Activated CD4-positive, alpha-beta T cell treated with anti-CD3 and anti-CD28 coated beads, Interleukin-2, amount 50 U/mL, for 1 hour (primary cell): ENCODE results near the gene HLA-DOB.

ENCODE experiments used
- DNase-seq: peaks from one replicate; pipeline ENCODE4 v3.0.0-alpha.2; 2020

HLA-DOB gene

DNA sequence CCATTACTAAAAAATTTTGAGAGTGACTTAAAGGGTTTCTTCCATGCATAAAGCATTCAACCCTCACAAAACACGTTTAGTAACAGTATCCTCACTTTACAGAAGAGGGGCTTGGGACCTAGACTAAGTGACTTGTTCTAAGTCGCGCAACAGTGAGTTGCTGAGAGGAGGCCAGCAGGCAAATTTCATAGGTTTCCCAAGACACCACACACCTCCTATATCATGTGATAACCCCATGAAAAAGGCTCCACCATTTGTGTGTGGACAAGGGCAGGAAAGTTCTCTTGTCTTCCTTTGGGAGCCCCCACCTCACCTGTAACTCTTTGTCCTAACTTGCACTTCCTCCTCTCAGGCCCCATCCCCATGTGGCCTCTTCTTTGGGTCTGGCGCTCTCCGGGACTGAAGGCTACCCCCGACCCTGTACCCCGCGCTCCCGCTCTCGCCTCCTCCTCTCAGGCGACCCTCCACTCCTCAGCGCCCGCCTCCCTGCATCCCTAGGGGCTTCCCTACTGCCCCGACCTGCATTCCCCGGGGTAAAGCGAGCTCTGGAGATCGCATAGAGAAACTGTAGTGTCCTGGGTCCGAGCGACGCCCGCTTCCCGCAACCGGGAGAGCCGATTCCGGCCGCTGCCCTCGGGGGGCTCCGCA lies 26.7 kb upstream of the HLA-DOB start:
- DNase-seq: no peak

DNA sequence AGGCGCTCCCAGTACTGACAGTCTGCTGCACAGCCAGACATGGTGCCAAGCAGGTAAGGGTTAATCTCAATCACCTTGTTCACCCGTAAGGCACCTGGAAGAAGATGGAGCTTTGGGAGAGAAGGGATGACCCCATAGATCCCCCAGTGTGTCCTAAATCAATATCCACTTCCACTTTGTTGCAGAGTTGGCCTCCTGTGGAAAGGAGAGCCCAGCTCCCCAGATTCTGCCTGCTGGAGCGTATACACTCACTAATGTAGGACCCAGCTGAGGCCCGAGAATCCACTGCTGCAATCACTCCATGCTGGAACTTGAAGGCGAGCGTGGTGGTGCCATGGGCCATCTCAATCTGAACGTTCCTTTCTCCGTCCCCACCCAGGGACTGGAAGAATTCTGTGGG lies 25.9 kb upstream of the HLA-DOB start:
- no peak for DNase-seq

DNA sequence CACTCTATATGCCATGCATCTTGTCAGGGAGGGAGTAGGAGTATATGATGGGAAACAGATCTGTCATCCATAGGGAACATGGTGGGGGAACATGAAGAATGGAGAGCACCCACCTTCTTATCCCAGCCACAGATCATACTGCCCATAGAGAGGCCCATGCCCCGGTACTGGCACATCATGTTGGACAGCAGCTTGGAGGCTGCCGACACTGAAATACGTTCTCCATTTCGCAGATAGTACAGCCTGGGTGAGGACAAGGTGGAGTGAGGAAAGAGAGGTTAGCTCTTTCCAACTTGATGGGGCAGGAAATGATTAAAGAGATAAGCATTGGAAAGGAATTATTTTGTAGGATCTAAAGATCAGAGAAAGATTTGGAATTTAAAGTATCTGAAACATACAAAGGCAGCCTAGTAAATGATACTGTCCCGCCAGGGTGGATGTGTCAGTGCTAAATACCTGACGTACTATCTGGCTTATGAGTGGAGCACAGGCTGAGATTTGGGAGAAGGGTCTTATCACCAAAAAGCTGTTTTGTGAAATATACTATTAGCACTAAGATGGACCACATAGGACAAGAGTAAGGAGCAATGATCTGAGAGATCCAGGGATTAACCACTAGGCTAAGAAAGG lies 25.3 kb upstream of the HLA-DOB start:
- no peak for DNase-seq

DNA sequence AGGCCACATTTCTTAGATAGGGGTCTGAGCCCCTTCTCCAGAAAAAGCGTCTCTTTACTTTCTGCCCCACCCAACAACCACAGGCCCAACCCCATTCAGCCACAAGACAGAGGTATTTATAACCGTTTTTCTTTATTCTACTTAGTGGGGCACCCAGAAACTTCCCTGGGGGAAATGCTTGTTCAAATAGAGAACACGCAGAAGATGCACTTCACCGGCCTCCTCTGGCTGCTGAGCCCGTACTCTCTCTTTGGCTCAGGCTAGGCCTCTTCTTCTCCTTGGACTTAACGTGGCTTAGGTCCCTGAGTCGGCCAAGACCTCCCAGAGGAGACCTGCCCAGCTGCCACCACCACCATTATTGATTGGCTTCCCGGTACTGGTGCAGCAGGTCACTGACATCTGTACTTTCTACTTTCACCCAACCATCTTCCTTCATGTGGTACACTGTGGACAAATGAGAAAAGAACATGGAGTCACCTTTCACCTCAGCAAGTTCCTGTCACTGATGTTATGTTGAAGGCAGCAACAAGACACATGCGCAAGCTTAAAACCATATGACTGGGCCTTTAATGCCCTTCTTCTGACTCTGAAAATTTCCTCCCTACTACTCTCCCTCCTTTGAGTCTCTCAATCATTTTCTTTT lies 23.9 kb upstream of the HLA-DOB start:
- no peak for DNase-seq

DNA sequence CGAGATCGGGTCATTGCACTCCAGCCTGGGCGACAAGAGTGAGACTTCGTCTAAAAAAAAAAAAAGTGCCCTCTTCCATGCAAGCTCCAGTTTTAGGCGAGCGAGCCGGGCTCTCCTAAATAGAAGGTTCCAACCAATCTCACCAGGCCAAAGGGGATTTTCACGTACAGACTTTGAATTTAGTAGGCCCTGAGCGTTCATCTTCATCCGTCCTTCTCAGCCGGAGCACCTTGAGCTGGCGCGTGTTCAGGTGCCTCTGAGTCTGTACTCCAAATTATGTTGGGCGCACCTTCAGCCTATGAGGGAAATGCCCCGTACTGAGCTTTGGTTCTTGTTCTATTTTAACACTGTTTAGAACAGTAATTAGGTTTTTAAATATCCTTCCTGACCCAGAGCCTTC lies 22.6 kb upstream of the HLA-DOB start:
- DNase-seq: no peak

DNA sequence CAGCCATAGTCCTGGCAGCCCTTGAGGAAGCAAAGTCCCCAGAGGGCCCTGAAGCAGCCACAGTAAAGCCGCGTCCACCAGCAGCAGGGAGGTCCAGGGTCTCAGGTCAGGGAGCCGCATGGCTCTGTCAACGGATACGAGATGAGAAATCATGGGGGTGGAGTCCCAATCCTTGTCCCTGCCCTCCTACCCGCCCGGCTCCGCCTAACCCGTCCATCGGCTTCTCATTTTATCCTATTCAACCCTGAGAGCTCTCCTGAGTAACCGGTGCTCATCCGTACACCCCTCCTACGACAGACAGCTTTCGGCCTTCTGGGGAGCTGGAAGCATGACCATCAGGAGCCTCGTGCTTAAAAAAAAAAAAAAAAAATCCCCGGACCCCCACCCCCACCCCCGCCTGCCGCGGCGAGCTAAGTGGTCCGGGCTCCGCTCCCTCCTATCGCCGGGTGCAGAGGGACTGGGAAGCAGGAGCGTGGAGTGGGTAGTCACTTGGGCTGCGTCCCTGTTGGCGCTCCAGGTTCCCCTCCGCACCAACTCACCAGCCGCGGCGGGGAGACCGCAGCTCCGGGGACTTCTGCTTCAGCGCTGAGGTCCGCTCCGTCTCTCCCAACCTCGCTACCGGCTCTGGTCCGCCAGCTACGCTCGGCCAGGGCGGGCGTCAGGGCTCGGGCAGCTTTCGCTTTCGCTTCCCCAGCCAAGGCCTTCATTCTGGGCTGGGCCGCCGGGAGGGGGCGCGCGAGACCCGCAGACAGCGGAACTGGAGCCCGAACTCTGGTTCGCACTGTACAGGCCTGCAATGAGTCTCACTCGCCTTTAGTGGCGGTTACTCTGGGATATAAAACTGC lies 21.5 kb upstream of the HLA-DOB start, which contains the start of gene TAP2:
Gene TAP2 (minus strand): TSS at position 626 of the 845 bp plus-strand sequence. CDS start 506 bp downstream, at position 120.
- peak; percentile 99 for DNase-seq

DNA sequence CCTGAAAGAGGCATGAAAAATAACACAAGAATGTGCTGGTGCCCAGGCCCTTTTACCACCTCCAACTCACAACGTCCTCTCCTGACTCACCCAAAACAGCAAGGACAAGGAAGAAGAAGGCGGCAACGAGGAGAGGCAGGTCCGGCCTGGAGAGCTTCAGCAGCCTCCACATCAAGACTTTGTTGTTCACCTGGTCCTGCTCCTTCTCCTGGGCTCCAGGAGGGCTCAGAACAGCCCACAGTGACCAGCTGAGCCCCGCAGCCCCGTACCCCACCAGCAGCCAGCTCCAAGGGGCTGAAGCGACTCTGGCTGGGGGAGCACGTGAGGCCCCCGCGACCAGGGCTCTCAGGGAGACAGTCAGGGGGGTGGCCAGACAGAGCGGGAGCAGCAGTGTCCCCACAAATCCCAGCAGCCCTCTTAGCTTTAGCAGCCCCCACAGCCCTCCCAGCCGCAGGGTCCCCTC lies 20.9 kb upstream of the HLA-DOB start:
- DNase-seq: no peak

DNA sequence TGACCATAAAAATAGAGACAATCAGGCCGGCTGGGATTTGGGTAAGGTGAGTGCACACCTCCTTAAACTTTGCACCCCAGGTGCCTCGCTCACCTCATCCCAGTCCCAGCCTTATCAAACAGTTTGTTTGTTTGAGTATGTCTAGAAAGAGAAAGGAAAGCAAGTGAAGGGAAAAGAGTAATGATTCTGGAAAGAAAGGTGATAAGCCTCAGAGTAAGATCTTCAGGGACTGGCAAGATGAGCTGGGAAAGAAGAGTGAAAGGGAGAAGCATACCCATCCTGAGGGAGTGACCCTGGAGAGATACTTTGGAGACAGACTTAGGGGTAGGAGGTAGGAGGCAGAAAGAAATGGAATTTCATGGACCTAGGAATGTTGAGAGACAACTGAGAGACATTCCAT lies 20.1 kb upstream of the HLA-DOB start:
- no peak for DNase-seq

DNA sequence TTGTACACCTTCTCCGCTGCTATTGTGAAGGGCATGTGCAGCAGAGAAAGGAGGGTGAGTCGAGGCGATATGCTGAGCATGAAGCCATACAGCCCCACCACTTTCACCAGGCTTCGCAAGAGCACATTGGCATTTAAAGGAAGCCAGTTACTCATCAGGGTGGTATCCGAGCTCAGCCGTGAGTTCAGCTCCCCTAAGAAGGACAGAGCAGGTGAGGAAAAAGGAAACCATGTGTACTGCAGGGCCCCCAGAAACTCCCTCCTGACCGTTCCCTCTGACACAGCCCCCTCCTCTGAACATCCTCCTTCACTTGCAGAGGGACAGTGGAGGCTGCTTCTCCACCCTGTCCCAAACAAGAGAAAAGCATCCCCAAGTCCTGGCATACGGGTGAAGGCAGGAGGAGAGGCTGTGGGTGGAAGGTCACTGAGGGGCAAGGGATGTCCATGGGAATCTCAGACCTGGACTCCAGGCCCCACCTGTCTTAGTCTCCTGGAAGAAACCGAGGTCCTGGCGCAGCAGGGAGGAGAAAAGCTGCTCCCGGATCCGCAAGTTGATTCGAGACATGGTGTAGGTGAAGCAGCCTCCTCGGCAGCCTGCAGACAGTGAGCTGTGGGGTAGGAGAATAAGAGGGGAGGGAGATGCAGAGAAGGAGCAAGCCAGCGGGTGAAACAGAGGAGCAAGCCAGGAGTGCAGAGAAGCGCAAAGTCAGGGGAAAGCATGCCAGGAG lies 18.5 kb upstream of the HLA-DOB start:
- no peak for DNase-seq

DNA sequence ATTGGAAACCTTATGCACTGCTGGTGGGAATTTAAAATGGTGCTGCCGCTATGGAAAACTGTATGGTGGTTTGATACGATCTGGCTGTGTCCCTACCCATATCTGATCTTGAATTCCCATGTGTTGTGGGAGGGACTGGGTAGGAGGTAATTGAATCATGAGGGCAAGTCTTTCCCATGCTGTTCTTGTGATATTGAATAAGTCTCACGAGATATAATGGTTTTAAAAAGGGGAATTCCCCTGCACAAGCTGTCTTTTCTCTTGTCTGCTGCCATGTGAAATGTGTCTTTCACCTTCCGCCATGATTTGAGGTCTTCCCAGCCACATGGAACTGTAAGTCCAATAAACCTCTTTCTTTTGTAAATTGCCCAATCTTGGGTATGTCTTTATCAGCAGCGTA lies 16.9 kb upstream of the HLA-DOB start:
- no peak for DNase-seq

DNA sequence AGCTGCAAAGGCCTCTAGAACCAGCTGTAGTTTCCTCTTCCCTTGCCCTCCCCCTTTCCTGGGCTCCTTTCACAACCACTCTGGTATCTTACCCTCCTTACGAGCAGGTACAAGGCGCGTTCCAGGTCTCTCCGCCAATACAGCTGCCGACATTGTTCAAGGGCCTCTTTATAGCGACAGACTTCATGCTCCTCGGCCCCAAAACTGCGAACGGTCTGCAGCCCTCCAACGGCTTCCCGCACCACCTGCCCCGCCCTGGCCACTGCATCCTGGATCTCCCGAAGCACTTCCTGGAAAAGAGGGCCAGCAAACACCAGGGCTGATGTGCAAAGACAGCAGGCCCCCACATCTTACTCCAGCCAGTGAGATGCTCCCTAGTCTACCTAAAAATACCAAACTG lies 15.7 kb upstream of the HLA-DOB start:
- no peak for DNase-seq

DNA sequence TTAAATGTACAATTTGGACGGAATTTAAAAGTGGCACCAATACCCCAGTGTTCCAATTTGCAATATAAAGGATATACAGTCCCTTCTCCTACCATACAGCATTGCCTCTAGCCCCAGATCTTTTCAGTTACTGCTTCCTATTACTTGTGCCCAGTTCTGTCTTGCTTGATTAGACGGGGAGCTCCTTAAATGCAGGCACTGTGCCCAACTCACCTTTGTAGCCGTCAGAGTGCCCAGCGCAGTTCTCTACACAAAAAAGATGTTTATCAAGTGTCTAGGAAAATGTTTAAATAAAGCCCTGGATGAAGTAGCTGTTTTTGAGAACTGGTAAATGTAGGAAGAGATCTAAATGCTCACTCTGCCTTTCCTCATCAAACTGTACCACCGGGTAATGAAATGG lies 14.1 kb upstream of the HLA-DOB start:
- DNase-seq: no peak

DNA sequence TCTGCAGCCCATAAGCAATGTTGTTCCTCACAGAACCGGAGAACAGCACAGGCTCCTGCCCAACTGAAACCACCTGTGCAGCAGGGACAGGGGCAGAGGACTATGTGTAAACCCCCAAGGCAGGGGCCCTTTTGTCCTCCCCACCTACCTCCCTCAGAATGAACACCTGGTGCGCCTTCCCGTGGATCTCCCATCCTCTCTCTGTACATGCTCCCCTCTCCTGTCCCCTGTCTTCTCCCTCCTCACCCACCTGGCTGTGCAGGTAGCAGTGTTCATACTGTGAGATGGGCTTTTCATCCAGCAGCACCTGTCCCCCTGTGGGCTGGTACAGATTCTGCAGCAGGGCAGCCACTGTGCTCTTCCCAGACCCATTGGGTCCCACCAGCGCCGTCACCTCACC lies 13.2 kb upstream of the HLA-DOB start:
- no peak for DNase-seq

DNA sequence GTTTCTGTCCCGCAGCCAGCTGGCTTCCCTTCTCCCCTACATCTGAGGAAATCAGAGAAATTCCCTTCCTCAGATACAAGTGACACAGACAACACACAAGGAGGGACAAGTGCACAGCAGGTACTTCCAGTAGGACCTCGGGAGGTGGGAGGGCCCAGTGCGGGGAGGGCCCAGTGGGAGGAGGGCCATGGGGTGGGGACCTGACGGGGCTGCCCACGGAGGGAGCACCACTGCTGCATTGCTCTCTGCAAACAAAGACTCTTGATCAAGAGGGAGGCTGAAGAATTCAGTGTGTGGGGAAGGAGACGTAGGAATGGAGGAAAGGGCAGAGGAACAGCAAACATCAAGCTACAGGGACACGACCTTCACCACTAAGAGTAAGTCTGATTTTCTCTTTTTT lies 12.7 kb upstream of the HLA-DOB start:
- DNase-seq: no peak

DNA sequence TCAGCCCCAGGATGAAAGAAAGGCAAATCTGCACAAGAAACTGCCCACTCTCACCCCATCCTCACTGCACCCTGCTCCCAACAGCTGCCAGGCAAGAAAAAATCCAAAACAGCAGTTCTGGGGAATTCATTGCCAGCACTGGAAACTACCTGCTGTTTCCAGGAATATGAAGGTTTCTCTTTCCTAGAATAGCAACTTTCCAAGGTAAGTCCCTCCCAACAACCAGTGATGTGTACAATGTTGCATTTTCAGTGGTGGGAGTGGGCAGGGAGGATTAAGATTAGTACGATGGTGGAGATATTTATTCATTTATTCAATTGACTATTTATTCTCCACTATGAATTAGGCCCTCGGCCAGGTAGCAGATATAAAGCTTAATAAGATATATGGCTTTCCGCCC lies 10.2 kb upstream of the HLA-DOB start:
- no peak for DNase-seq

DNA sequence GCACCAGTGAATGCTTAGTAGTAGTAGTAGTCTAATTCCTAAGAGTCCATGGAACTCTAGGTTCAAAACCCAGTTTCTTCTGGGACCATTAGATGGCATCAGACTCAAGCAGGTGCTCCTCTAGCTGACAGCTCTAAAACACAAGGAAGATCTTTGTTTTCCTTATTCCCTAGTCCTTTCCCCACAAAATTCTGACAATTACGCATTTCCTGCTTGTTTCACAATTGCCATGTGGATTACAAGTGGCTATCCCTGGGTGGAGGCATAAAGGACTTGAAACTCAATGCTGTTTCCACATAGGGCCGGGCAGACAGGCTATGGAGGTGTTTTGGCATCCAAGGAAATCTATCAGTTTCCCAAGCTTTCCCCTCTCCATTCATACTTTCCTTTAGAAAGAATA lies 9.2 kb upstream of the HLA-DOB start:
- DNase-seq: no peak

DNA sequence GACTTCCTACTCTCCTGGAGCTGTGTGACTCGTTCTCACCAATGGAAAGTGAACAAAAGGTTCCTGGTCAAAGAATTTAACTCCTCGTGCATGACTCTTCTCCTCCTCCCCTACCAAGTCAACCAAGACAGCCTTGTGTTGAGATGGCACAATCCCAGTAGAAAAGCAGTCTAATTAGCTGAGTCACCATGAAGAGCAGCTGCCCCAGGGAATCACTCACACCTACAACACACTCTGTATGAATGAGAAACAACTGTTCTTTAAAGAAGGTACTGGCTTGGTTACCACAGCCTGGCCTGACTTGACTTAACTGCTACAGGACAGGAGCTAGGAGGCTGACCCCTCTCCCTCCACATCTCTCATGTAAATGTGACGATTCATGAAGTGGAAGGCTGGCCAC lies 2.9 kb upstream of the HLA-DOB start:
- no peak for DNase-seq

DNA sequence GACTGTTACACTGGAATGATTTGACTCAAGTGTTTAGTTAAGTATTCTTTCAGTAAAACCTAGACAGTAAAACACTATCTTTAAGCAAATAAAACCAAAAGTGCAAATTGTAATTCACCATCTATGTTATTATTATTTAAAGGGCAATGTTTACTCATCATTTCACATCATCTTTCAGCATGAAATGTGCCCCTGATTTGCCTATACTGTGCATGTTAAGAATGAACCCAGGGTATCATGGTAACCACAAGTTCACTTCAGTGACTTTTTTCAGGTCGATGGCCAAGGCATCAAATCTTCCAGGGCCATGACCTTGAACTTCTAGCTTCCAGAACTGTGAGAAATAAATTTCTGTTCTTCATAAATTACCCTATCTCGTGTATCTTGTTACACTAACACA lies 2.1 kb upstream of the HLA-DOB start:
- no peak for DNase-seq

DNA sequence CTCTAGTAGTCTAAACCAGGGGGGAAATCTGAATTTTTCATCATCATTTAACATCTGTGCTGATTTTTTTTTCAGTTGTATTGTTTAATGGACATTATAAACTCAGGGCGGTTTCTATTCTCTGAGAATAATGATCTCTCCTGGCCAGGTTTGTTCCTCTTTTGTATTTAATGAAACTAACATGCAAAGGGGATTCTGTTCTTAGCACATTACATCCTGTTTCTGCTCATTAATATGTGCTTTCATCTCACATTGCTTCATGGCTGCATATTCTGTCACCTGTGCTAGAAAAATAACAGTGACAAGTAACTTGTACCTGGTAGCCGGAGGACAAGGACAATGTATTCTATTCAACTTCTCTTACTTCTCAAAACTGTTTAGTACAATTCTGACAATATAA lies 806 bp downstream of the HLA-DOB start:
- DNase-seq: no peak

DNA sequence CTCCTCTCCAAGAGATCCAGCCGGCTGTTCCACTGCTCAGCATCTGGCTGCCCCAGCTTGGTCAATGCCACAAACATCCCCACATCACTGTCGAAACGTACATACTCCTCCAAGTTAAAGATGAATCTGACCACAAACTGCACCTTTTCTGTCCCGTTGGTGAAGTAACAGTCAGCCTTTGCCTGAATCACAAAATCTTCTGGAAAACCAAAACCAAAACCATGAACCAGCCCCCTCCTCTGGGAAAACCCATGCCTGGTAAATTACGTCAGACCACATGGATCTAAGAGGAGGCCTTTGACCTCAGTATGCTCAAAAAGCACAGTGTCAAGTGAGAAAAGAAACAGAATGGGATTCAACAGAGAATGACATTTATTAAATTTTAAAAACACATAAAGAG lies 1.7 kb downstream of the HLA-DOB start:
- DNase-seq: no peak

DNA sequence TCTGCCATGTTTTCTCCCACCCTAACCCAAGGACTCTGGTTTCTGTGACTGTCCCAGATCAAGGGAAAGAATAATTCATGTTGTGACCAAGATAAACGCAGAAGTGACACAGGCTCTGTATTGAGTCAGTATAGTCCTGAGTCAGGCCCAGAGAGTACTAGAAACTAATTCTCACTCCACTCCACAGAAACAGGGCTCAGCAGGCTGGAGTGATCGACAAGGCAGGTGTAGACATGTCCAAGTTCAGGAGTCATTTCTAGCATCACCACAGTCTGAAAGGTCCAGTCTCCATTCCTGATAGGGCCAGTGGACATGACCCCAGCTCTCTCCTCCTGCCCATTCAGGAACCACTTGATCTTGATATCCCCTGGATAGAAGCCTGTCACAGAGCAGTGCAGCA lies 2.7 kb downstream of the HLA-DOB start:
- DNase-seq: no peak

DNA sequence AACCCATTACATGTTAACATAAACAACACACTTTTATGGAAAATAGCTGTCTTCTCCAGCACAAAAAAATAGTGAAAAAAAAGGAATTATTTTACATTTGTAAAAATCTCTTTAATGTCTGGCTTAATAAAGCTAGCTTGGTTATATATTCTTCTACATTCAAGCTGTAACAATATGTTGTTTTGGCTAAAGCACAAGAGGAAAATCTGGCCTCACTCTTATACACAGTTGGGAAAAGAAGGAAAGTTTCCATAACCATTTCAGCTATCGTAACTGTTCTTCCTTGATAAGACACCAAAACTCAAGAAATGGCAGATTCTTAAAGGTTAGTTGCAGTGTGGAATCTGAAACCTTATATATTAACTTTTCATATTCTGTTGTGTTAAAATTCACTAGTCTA lies 7.6 kb downstream of the HLA-DOB start:
- DNase-seq: no peak
